Vagina (tissue), 2 donors: ENCODE results near the gene JSRP1. TPM values are rescaled to one million over a fixed set of nuclear protein-coding genes. Genes with fewer than 3 reads are reported as not detected.

Source experiments
- DNase-seq, 2 donors: peaks; one replicate each; pipeline ENCODE4 v3.0.0-alpha.2; 2017; ENCODE audit errors: extremely low spot score in 2 of 2
- H3K27ac ChIP-seq: fragments of 200-600 bp; sonication (generic); one replicate; pipeline ENCODE4 v1.5.1; 2019
- H3K27me3 ChIP-seq: fragments of 200-600 bp; sonication (generic); one replicate; pipeline ENCODE4 v1.5.1; 2019
- H3K36me3 ChIP-seq, 2 donors: fragments of 200-600 bp; sonication (generic); one replicate each; pipeline ENCODE4 v1.5.1; 2017 to 2019
- H3K4me1 ChIP-seq: fragments of 200-600 bp; sonication (generic); one replicate; pipeline ENCODE4 v1.5.1; 2019
- H3K4me3 ChIP-seq, 2 donors: fragments of 200-600 bp; sonication (generic); 1 replicate in 1 of 2; 2 replicates in 1 of 2; pipeline ENCODE4 v1.5.1; 2016 to 2019
- H3K9me3 ChIP-seq: fragments of 200-600 bp; sonication (generic); one replicate; pipeline ENCODE4 v1.5.1; 2019
- CTCF ChIP-seq, 3 experiments: fragments of 450-650 bp in 2 of 3; fragments of 200-600 bp in 1 of 3; sonication (generic) in 1 of 3; IDR thresholded peaks; one replicate each; pipeline ENCODE4 v1.5.1; 2017 to 2019; ENCODE audit warnings: antibody characterized with exemption in 3 of 3, mild to moderate bottlenecking in 2 of 3, moderate library complexity in 2 of 3
- POLR2A ChIP-seq, 2 donors: fragments of 450-650 bp; IDR thresholded peaks; one replicate each; pipeline ENCODE4 v1.6.1; 2017; ENCODE audit warnings: antibody characterized with exemption in 2 of 2, mild to moderate bottlenecking in 2 of 2, moderate library complexity in 2 of 2
- POLR2AphosphoS5 ChIP-seq, 2 donors: sonication (generic); formaldehyde crosslinking; IDR thresholded peaks; one replicate each; pipeline ENCODE4 v1.9.0; 2017; ENCODE audit warnings: antibody characterized with exemption in 2 of 2, mild to moderate bottlenecking in 2 of 2, low read depth in 1 of 2; ENCODE audit not compliant: insufficient read depth in 1 of 2
- intact Hi-C: fragments of 100-400 bp; cut with DNase I; formaldehyde crosslinking; loops from one replicate; pipeline ENCODE4 v1.15.1; 2023
- total RNA-seq: library from RNA; depleted of rRNA; stranded (reverse); fragments of >200 nt; gene quantifications from one replicate; pipeline ENCODE4 v1.2.3, GENCODE V29; 2016

Gene JSRP1
- total RNA-seq, 1 donor from 2014 or later = not detected

GRCh38 chr19:2225415-2226050 is 30.7 kb downstream of the JSRP1 start:
- H3K27ac ChIP-seq = no peak overlapping the region
- no peak for DNase-seq
- H3K9me3 ChIP-seq = no peaks in the 10 kb centered on the region
- TF ChIP-seq POLR2AphosphoS5 (IDR thresholded peaks at IDR 0.05; ENCODE audit: insufficient read depth in 1 of 2, low read depth in 1 of 2) (no peak), POLR2A (IDR thresholded peaks at IDR 0.05) (no peak), CTCF (IDR thresholded peaks at IDR 0.05) (no peak)
- intact Hi-C loops = no loop called here
- no peaks in the 10 kb centered on the region for H3K4me1 ChIP-seq
- H3K36me3 ChIP-seq = peaks cover 0 to 33% of the 10 kb centered on the region in 2 donors
- H3K27me3 ChIP-seq = no peaks in the 10 kb centered on the region
- H3K4me3 ChIP-seq = no peak overlapping the region

DNA sequence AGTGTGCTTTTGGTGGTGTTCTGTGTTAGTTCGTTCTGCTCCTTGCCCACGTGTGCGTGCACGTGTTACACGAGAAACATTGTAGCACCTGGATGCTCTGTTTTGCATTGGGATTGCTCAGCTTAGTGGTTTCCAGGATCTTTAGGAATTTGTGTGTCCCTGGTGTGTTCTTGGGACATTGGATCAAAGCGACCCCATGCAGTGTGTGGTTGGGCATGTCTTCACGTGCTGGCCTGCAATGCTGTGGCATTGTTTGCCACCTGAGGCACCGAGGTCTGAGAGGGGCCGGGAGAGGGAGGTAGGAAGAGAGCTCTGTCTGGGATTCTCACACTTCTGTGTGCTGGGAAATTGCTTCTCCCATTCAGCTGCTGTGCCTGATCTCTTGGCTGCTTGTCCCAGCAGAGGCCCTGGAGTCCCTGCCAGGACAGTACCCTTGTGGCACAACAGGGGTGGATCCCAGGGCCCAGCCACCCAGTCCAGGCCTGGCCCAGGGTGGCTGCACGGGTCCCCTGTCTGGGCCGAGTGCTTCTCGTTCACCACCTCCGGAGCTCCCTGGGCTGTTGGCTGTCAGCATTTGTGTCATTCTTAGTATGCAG is 31.4 kb downstream of the JSRP1 start:
- intact Hi-C loops = no loop called here
- H3K9me3 ChIP-seq = no peaks in the 10 kb centered on the region
- no peak for DNase-seq
- no peaks in the 10 kb centered on the region for H3K4me1 ChIP-seq
- H3K27me3 ChIP-seq = no peaks in the 10 kb centered on the region
- peaks cover 0 to 35% of the 10 kb centered on the region in 2 donors for H3K36me3 ChIP-seq
- no peak overlapping the region for H3K4me3 ChIP-seq
- TF ChIP-seq POLR2AphosphoS5 (IDR thresholded peaks at IDR 0.05; ENCODE audit: insufficient read depth in 1 of 2, low read depth in 1 of 2) (no peak), CTCF (IDR thresholded peaks at IDR 0.05) (no peak), POLR2A (IDR thresholded peaks at IDR 0.05) (no peak)
- no peak overlapping the region for H3K27ac ChIP-seq

DNA sequence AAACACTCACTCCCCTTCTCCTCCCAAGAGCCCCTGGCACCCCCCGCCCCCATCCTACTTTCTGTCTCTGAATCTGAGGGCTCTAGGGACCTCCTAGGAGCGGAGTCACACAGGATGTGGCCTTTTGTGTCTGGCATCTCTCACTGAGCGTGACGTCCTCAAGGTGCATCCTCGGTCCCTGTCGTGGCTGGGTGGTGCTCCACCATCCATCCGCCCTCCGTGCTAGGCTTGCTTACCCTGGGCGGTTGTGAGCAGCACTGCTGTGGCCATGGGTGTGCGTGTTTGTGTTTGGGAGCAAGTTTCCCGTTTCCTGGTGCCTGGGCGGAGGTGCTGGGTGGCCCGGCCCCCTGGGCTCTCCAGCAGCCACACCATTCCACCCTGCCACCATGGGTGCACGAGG is 32.3 kb downstream of the JSRP1 start:
- H3K27ac ChIP-seq = no peak overlapping the region
- intact Hi-C loops = no loop called here
- H3K4me3 ChIP-seq = no peak overlapping the region
- no peaks in the 10 kb centered on the region for H3K9me3 ChIP-seq
- no peaks in the 10 kb centered on the region for H3K27me3 ChIP-seq
- peaks cover 0 to 40% of the 10 kb centered on the region in 2 donors for H3K36me3 ChIP-seq
- no peaks in the 10 kb centered on the region for H3K4me1 ChIP-seq
- TF ChIP-seq POLR2AphosphoS5 (IDR thresholded peaks at IDR 0.05; ENCODE audit: insufficient read depth in 1 of 2, low read depth in 1 of 2) (no peak), CTCF (IDR thresholded peaks at IDR 0.05) (no peak), POLR2A (IDR thresholded peaks at IDR 0.05) (no peak)
- no peak for DNase-seq

DNA sequence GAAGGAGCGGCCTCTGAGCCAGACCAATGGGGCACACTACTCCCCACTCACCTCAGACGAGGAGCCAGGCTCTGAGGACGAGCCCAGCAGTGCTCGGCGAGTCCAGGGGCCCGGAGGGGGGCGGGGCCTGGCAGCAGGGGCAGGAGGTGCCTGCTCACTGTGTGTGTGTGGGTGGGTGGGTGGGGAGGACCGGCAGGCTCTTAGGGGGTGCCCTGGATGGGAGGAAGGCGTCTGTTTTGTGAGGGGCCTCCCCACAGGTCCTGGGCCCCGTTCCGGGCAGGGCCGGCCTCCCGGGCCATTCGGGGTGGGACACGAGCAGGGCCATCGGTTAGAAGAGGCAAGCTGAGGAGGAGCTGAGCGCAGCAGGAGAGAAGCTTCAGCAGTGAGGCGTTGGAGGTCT is 32.8 kb downstream of the JSRP1 start:
- Histone ChIP-seq H3K27ac (no peak overlapping the region), H3K27me3 (no peaks in the 10 kb centered on the region), H3K9me3 (no peaks in the 10 kb centered on the region), H3K4me1 (no peaks in the 10 kb centered on the region), H3K36me3 (peaks cover 0 to 41% of the 10 kb centered on the region in 2 donors), H3K4me3 (no peak overlapping the region)
- DNase-seq = no peak
- intact Hi-C loops = no loop called here
- TF ChIP-seq POLR2AphosphoS5 (IDR thresholded peaks at IDR 0.05; ENCODE audit: insufficient read depth in 1 of 2, low read depth in 1 of 2) (no peak), POLR2A (IDR thresholded peaks at IDR 0.05) (no peak)

DNA sequence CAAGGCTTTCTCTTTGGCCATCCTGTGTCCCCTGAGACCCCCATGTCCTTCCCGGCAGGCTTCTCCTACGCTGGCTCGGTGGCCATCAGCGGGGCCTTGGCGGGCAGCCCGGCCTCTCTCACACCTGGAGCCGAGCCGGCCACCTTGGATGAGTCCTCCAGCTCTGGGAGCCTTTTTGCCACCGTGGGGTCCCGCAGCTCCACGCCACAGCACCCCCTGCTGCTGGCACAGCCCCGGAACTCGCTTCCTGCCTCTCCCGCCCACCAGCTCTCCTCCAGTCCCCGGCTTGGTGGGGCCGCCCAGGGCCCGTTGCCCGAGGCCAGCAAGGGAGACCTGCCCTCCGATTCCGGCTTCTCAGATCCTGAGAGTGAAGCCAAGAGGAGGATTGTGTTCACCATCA is 34.3 kb downstream of the JSRP1 start:
- no peak overlapping the region for H3K4me3 ChIP-seq
- H3K4me1 ChIP-seq = no peaks in the 10 kb centered on the region
- no peaks in the 10 kb centered on the region for H3K9me3 ChIP-seq
- H3K27me3 ChIP-seq = no peaks in the 10 kb centered on the region
- H3K36me3 ChIP-seq = peaks cover 0 to 50% of the 10 kb centered on the region in 2 donors
- intact Hi-C loops = no loop called here
- TF ChIP-seq POLR2A (IDR thresholded peaks at IDR 0.05) = no peak
- TF ChIP-seq POLR2AphosphoS5 (IDR thresholded peaks at IDR 0.05; ENCODE audit: insufficient read depth in 1 of 2, low read depth in 1 of 2) = no peak
- no peak for TF ChIP-seq CTCF (IDR thresholded peaks at IDR 0.05)
- DNase-seq = no peak
- H3K27ac ChIP-seq = no peak overlapping the region
